Activated effector memory CD4-positive, alpha-beta T cell treated with Interleukin-2 at 50 U/mL for 16 hours (primary cell): Measurements from ENCODE around the gene TMEM114.

Experiments
- DNase-seq: peaks from one replicate; pipeline ENCODE4 v3.0.0-alpha.2; 2020

TMEM114 gene

GRCh38 chr16:8611122-8611521 is 20.8 kb upstream of the TMEM114 start:
- DNase-seq, result no peak

- DNase-seq, result no peak
These were observed 16.9 kb upstream of the TMEM114 start for GRCh38 chr16:8607214-8607613.

- DNase-seq, result no peak
These were observed 15.2 kb upstream of the TMEM114 start for GRCh38 chr16:8605554-8605953.

- no peak for DNase-seq
These were observed 9.9 kb upstream of the TMEM114 start for GRCh38 chr16:8600144-8600775.

- DNase-seq, result no peak
These were observed 6.3 kb upstream of the TMEM114 start for GRCh38 chr16:8596581-8596980.

GRCh38 chr16:8595783-8596182 is 5.5 kb upstream of the TMEM114 start:
- DNase-seq, result no peak

- no peak for DNase-seq
These were observed 3.9 kb upstream of the TMEM114 start for GRCh38 chr16:8594149-8594666.

- no peak for DNase-seq
These were observed 1.1 kb upstream of the TMEM114 start for GRCh38 chr16:8591451-8591850.

- no peak for DNase-seq
These were observed 500 bp upstream of the TMEM114 start for GRCh38 chr16:8590811-8591210.

- no peak for DNase-seq
These were observed 1.0 kb downstream of the TMEM114 start for GRCh38 chr16:8589057-8589899.

GRCh38 chr16:8588682-8589056 is 1.6 kb downstream of the TMEM114 start:
- no peak for DNase-seq

GRCh38 chr16:8587065-8587464 is 3.2 kb downstream of the TMEM114 start:
- DNase-seq, result no peak

- no peak for DNase-seq
These were observed 4.5 kb downstream of the TMEM114 start for GRCh38 chr16:8585857-8586256.

GRCh38 chr16:8585041-8585440 is 5.3 kb downstream of the TMEM114 start:
- DNase-seq, result no peak

GRCh38 chr16:8583732-8584131 is 6.6 kb downstream of the TMEM114 start:
- DNase-seq, result no peak

- no peak for DNase-seq
These were observed 7.1 kb downstream of the TMEM114 start for GRCh38 chr16:8583199-8583598.

GRCh38 chr16:8581831-8582580 is 8.3 kb downstream of the TMEM114 start:
- no peak for DNase-seq

- no peak for DNase-seq
These were observed 10.8 kb downstream of the TMEM114 start for GRCh38 chr16:8579559-8579958.

- no peak for DNase-seq
These were observed 12.5 kb downstream of the TMEM114 start for GRCh38 chr16:8577678-8578304.

GRCh38 chr16:8576141-8577004 is 13.9 kb downstream of the TMEM114 start:
- no peak for DNase-seq

- DNase-seq, result no peak
These were observed 14.9 kb downstream of the TMEM114 start for GRCh38 chr16:8575399-8575798.
